Testis (tissue), 3 donors: Measurements from ENCODE around the gene RMND5A. TPM values are rescaled to one million over a fixed set of nuclear protein-coding genes. Genes with fewer than 3 reads are reported as not detected.

Experiments used
- DNase-seq: peaks from one replicate; pipeline ENCODE4 v3.0.0-alpha.2; 2019
- H3K27ac ChIP-seq, 2 donors: fragments of 200-600 bp; sonication (generic); one replicate each; pipeline ENCODE4 v1.5.1; 2019
- H3K27me3 ChIP-seq: fragments of 200-600 bp; sonication (generic); one replicate; pipeline ENCODE4 v1.5.1; 2019
- H3K36me3 ChIP-seq: fragments of 200-600 bp; sonication (generic); one replicate; pipeline ENCODE4 v1.5.1; 2017; ENCODE audit warnings: low read depth; ENCODE audit errors: missing control alignments
- H3K4me1 ChIP-seq: fragments of 200-600 bp; sonication (generic); one replicate; pipeline ENCODE4 v1.5.1; 2019
- H3K4me3 ChIP-seq, 2 donors: fragments of 200-600 bp; sonication (generic); one replicate each; pipeline ENCODE4 v1.5.1; 2017 to 2019
- H3K9me3 ChIP-seq: fragments of 200-600 bp; sonication (generic); one replicate; pipeline ENCODE4 v1.5.1; 2017
- CTCF ChIP-seq, 3 experiments: fragments of 450-650 bp in 2 of 3; fragments of 200-600 bp in 1 of 3; sonication (generic) in 1 of 3; IDR thresholded peaks; one replicate each; pipeline ENCODE4 v1.5.1; 2016 to 2019; ENCODE audit warnings: antibody characterized with exemption in 3 of 3, mild to moderate bottlenecking in 2 of 3, moderate library complexity in 1 of 3
- POLR2A ChIP-seq: fragments of 450-650 bp; IDR thresholded peaks from one replicate; pipeline ENCODE4 v1.6.1; 2017; ENCODE audit warnings: antibody characterized with exemption, mild to moderate bottlenecking, moderate library complexity
- WGBS, 2 donors: methylation state at CpG; one replicate each; pipeline ENCODE4 v1.1.5; 2018; 5-methylcytosine and 5-hydroxymethylcytosine counted together
- intact Hi-C: fragments of 100-400 bp; cut with DNase I; formaldehyde crosslinking; loops from one replicate; pipeline ENCODE4 v1.15.1; 2023; ENCODE audit warnings: low total_unique reads
- polyA plus RNA-seq: library from polyadenylated mRNA; stranded (reverse); fragments of 350-450 nt; fragmentation: Illumina TruSeq; extraction: RNeasy Lipid Tissue Mini Kit (QIAGEN cat#74804); gene quantifications from one replicate; pipeline ENCODE4 v1.2.3, GENCODE V29; 2014; ENCODE audit warnings: low read depth, low replicate concordance; ENCODE audit not compliant: insufficient read depth
- total RNA-seq, 2 donors: library from RNA; depleted of rRNA; stranded (reverse); fragments of >200 nt; gene quantifications; one replicate each; pipeline ENCODE4 v1.2.3, GENCODE V29; 2016

The RMND5A gene
- total and polyA plus RNA-seq, 3 donors from 2014 or later = 28.4 to 31.7 (median 31.3) TPM

GRCh38 chr2:86821842-86822241 is 101.8 kb downstream of the RMND5A start:
- no peaks in the 10 kb centered on the region for H3K27me3 ChIP-seq
- H3K27ac ChIP-seq = no peak overlapping the region
- no peak for DNase-seq
- intact Hi-C loops = no loop called here
- H3K9me3 ChIP-seq = no peaks in the 10 kb centered on the region
- peak overlapping the region in 1 of 2 donors; percentile 30 for H3K4me3 ChIP-seq
- H3K36me3 ChIP-seq = no peaks in the 10 kb centered on the region
- no peak for TF ChIP-seq CTCF (IDR thresholded peaks at IDR 0.05)
- TF ChIP-seq POLR2A = no peak
- H3K4me1 ChIP-seq = no peaks in the 10 kb centered on the region
- WGBS, 2 donors = 57 to 68% methylated on average over 6 of the region's 6 CpGs

- Histone ChIP-seq H3K4me3 (no peak overlapping the region), H3K27ac (no peak overlapping the region), H3K27me3 (no peaks in the 10 kb centered on the region), H3K36me3 (no peaks in the 10 kb centered on the region), H3K4me1 (no peaks in the 10 kb centered on the region), H3K9me3 (no peaks in the 10 kb centered on the region)
- 65 to 77% methylated on average over 3 of the region's 3 CpGs for WGBS, 2 donors
- intact Hi-C loops = no loop called here
- no peak for DNase-seq
- TF ChIP-seq POLR2A (no peak), CTCF (IDR thresholded peaks at IDR 0.05) (no peak)
Observed at GRCh38 chr2:86822668-86823345, 102.7 kb downstream of the RMND5A start.

GRCh38 chr2:86825036-86825692 is 105.1 kb downstream of the RMND5A start:
- no peak for TF ChIP-seq CTCF (IDR thresholded peaks at IDR 0.05)
- TF ChIP-seq POLR2A = no peak
- Histone ChIP-seq H3K27me3 (no peaks in the 10 kb centered on the region), H3K4me3 (no peak overlapping the region)

GRCh38 chr2:86825693-86826381 is 105.7 kb downstream of the RMND5A start:
- Histone ChIP-seq H3K36me3 (no peaks in the 10 kb centered on the region), H3K4me1 (no peaks in the 10 kb centered on the region), H3K27me3 (no peaks in the 10 kb centered on the region), H3K4me3 (no peak overlapping the region), H3K27ac (no peak overlapping the region), H3K9me3 (no peaks in the 10 kb centered on the region)
- no peak for TF ChIP-seq CTCF (IDR thresholded peaks at IDR 0.05)
- no peak for TF ChIP-seq POLR2A
- 80 to 88% methylated on average over 14 to 16 of the region's 16 CpGs for WGBS, 2 donors
- intact Hi-C loops = no loop called here
- DNase-seq = no peak

More at GRCh38 chr2:86825036-86825692, 105.1 kb downstream of the RMND5A start:
- H3K4me1 ChIP-seq = no peaks in the 10 kb centered on the region
- intact Hi-C loops = no loop called here
- DNase-seq = no peak
- H3K27ac ChIP-seq = no peak overlapping the region
- no peaks in the 10 kb centered on the region for H3K36me3 ChIP-seq
- no peaks in the 10 kb centered on the region for H3K9me3 ChIP-seq
- WGBS, 2 donors = 79 to 85% methylated on average over 6 to 11 of the region's 11 CpGs
